Smooth muscle cell (in vitro differentiated cells): ENCODE results near the gene MLPH. TPM values are rescaled to one million over a fixed set of nuclear protein-coding genes. Genes with fewer than 3 reads are reported as not detected.

Experiments used
- DNase-seq: peaks from one replicate; lab custom pipeline; 2025; ENCODE audit not compliant: unreplicated experiment; lab: John Stamatoyannopoulos, UW
- H2AFZ ChIP-seq: fragments of 200-600 bp; sonication (generic); 2 replicates; pipeline ENCODE4 v1.6.0; 2016; ENCODE audit warnings: antibody characterized with exemption, low read depth, mild to moderate bottlenecking
- H3F3A ChIP-seq: fragments of 200-600 bp; sonication (generic); 2 replicates; pipeline ENCODE4 v1.6.0; 2017; ENCODE audit warnings: antibody characterized with exemption, low read depth
- H3K27ac ChIP-seq: fragments of 200-600 bp; sonication (generic); 2 replicates; pipeline ENCODE4 v1.5.1; 2016; ENCODE audit warnings: low read depth, mild to moderate bottlenecking
- H3K27me3 ChIP-seq: fragments of 200-600 bp; sonication (generic); 2 replicates; pipeline ENCODE4 v1.6.1; 2016; ENCODE audit warnings: low read depth, mild to moderate bottlenecking
- H3K36me3 ChIP-seq: fragments of 200-600 bp; sonication (generic); 2 replicates; pipeline ENCODE4 v1.5.1; 2016; ENCODE audit warnings: low read depth
- H3K4me1 ChIP-seq: fragments of 200-600 bp; sonication (generic); 2 replicates; pipeline ENCODE4 v1.5.1; 2016; ENCODE audit warnings: low read depth
- H3K4me2 ChIP-seq: fragments of 200-600 bp; sonication (generic); 2 replicates; pipeline ENCODE4 v1.6.0; 2016; ENCODE audit warnings: mild to moderate bottlenecking
- H3K4me3 ChIP-seq: fragments of 200-600 bp; sonication (generic); 2 replicates; pipeline ENCODE4 v1.5.1; 2016; ENCODE audit warnings: mild to moderate bottlenecking
- H3K79me2 ChIP-seq: fragments of 200-600 bp; sonication (generic); 2 replicates; pipeline ENCODE4 v1.6.0; 2016; ENCODE audit warnings: low read depth, mild to moderate bottlenecking
- H3K9ac ChIP-seq: fragments of 200-600 bp; sonication (generic); 2 replicates; pipeline ENCODE4 v1.6.0; 2016; ENCODE audit warnings: low read depth
- H3K9me3 ChIP-seq: fragments of 200-600 bp; sonication (generic); replicated peaks from 2 replicates; pipeline ENCODE4 v1.5.1; 2016; ENCODE audit warnings: low read depth
- H4K20me1 ChIP-seq: fragments of 200-600 bp; sonication (generic); 2 replicates; pipeline ENCODE4 v1.6.0; 2016; ENCODE audit warnings: low read depth
- WGBS: methylation state at CpG from one replicate; pipeline ENCODE4 v1.1.7; 2016; ENCODE audit warnings: low lambda C conversion rate; 5-methylcytosine and 5-hydroxymethylcytosine counted together
- polyA plus RNA-seq: library from polyadenylated mRNA; unstranded; fragments of >200 nt; fragmentation: Nextera tagmentation; extraction: Ambion mirVana; gene quantifications from 2 replicates; pipeline ENCODE4 v1.2.1, GENCODE V29; 2016
- total RNA-seq: library from RNA; depleted of rRNA; stranded (reverse); fragments of >200 nt; gene quantifications from 2 replicates; pipeline ENCODE4 v1.2.3, GENCODE V29; 2014
- TF ChIP-seq, protein P1 (sequence below): fragments of 200-600 bp; sonication (generic); IDR thresholded peaks from 2 replicates; pipeline ENCODE4 v1.5.1; 2017; ENCODE audit warnings: borderline replicate concordance, mild to moderate bottlenecking, antibody characterized with exemption; ENCODE audit not compliant: insufficient read depth, poor library complexity, severe bottlenecking

MLPH gene
- total and polyA plus RNA-seq, 2 experiments from 2014 or later = 32.8 to 36.4 TPM

DNA sequence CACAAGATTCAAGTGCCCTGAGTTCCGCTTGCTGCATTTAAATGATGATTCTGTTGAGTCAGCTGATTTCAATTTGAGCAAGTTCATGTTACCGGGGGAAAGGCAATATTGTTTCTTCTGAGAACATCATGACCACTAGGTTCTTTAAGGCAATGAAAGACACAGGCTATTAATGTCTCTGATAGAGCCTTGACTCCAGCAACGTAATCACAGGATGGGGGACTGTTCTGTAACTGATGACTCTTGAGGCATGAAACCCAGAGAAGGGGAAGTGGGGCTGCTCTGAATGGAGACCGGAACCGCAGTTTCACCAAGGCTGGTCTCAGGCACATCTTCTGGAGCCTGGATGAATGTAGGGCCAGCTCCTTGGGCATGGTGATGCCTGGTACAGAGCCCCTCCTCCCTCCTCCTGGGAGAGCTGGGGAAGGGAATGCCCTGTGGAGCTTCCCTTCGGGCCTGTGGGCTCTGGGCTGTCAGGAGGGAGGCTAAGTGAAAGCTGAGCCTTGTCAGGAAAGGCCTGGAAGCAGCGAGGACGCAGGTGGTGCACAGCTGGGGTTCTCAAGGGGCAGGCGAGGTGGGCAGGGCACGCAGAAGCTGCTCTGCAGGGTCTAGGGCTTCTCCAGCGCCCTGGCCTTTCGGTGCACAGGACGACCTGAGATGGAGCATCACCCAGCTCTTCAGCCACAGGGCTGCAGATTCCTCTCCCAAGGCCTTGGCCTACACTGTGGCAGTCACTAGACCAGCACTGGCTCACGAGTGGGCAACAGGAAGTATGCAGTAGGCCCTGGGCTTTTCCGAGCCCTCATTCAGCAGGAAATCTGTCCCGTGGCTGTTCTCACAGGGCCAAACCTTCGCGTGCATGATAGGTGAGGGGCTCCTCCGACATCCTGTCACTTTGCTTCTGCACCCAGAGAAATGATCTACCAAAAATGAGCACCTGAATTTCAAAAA, 42.7 kb downstream of the MLPH start:
- Histone ChIP-seq H4K20me1 (no peaks in the 10 kb centered on the region), H3K9ac (no peak overlapping the region), H3K4me3 (no peak overlapping the region), H3K9me3 (no peaks in the 10 kb centered on the region), H3F3A (peaks cover 16% of the 10 kb centered on the region), H3K27me3 (no peaks in the 10 kb centered on the region), H2AFZ (no peak overlapping the region), H3K36me3 (peaks cover 4% of the 10 kb centered on the region), H3K27ac (no peak overlapping the region), H3K4me1 (no peaks in the 10 kb centered on the region), H3K4me2 (no peak overlapping the region), H3K79me2 (no peaks in the 10 kb centered on the region)
- TF ChIP-seq, protein P1, sequence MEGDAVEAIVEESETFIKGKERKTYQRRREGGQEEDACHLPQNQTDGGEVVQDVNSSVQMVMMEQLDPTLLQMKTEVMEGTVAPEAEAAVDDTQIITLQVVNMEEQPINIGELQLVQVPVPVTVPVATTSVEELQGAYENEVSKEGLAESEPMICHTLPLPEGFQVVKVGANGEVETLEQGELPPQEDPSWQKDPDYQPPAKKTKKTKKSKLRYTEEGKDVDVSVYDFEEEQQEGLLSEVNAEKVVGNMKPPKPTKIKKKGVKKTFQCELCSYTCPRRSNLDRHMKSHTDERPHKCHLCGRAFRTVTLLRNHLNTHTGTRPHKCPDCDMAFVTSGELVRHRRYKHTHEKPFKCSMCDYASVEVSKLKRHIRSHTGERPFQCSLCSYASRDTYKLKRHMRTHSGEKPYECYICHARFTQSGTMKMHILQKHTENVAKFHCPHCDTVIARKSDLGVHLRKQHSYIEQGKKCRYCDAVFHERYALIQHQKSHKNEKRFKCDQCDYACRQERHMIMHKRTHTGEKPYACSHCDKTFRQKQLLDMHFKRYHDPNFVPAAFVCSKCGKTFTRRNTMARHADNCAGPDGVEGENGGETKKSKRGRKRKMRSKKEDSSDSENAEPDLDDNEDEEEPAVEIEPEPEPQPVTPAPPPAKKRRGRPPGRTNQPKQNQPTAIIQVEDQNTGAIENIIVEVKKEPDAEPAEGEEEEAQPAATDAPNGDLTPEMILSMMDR = no peak
- 95% methylated on average over 19 of the region's 19 CpGs for WGBS
- DNase-seq = no peak

DNA sequence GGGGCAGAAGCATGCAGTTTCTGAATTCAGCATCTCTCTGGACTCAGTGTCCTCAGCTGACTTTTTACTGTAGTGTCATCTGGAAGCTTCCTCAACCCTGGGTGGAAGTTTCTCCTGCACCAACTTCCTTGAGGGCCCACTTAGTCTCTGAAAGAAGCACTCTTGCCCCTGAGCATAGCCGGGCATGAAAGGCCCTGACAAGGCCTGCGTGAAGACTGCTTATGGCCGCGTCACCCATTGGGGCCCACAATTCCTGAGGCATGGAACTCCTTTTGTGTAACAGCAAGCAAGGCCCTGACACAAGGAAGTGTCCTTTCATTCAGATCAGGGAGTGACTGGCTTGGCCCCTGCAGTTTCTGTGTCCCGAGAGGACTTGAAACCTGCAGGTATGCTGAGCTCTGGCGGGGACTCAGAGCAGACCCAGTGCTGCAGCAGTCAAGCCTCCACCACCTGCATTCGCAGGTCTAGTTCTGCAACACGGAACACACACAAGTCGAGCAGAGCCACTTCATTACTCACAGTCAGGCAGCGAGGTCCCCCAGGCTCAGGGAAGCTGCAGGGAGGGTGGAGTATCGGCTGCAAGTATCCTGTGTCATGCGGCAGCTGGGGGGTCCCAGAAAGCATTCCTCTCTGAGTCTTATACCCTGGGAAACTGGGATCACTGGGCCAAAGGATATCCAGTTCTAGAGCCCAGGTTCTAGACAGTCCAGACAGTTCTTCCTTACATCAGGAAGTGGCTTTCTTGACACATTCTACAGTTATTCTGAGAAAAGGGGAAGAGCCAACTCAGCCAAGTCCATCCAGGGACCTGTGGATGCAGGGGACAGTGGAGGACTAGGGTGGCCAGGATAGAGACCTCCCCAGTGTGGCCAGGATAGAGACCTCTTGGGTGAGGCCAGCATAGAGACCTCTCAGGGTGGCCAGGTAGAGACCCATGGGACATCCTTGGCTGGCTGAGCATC, 43.7 kb downstream of the MLPH start:
- H3K9me3 ChIP-seq = no peaks in the 10 kb centered on the region
- TF ChIP-seq, protein P1 = no peak
- H3K4me1 ChIP-seq = no peaks in the 10 kb centered on the region
- peak overlapping the region; percentile 83 for H3K27ac ChIP-seq
- WGBS = 82% methylated on average over 12 of the region's 12 CpGs
- H3K79me2 ChIP-seq = no peaks in the 10 kb centered on the region
- H3K9ac ChIP-seq = no peak overlapping the region
- H3K27me3 ChIP-seq = no peaks in the 10 kb centered on the region
- DNase-seq = no peak
- H4K20me1 ChIP-seq = no peaks in the 10 kb centered on the region
- no peak overlapping the region for H3K4me2 ChIP-seq
- no peak overlapping the region for H2AFZ ChIP-seq
- peaks cover 4% of the 10 kb centered on the region for H3K36me3 ChIP-seq
- peaks cover 20% of the 10 kb centered on the region for H3F3A ChIP-seq
- H3K4me3 ChIP-seq = no peak overlapping the region

DNA sequence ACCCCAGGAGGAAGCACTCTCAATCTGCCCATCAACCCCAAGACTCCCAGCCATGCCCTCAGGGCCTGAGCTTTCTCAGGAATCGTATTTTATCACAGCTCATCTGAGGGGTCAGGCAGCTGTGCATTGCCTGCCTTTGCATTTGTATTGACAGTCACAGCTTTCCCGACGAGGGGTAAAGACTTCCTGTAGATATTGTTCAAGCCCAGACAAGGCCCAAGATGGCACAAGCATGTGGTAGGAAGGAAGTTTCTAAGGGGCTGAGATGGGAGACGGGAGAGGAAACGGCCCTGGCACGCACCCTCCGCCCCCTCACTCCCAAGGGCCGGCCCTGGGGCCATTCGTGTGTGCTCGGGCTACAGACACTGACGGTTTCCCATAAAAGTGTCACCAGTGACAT, 45.1 kb downstream of the MLPH start:
- 13% methylated on average over 11 of the region's 11 CpGs for WGBS
- Histone ChIP-seq H3F3A (peaks cover 20% of the 10 kb centered on the region), H4K20me1 (no peaks in the 10 kb centered on the region), H3K9ac (peak overlapping the region; percentile 40), H3K4me2 (peak overlapping the region; percentile 41), H3K27me3 (no peaks in the 10 kb centered on the region), H3K4me3 (no peak overlapping the region), H3K4me1 (no peaks in the 10 kb centered on the region), H3K79me2 (no peaks in the 10 kb centered on the region), H3K27ac (peak overlapping the region; percentile 83), H2AFZ (no peak overlapping the region), H3K36me3 (peaks cover 4% of the 10 kb centered on the region), H3K9me3 (no peaks in the 10 kb centered on the region)
- TF ChIP-seq, protein P1 = no peak
- DNase-seq = no peak
